Fibroblast of lung (primary cell): ENCODE results near the gene TICAM2. TPM values are rescaled to one million over a fixed set of nuclear protein-coding genes. Genes with fewer than 3 reads are reported as not detected.

ENCODE experiments used
- DNase-seq, 2 donors: peaks; one replicate each; pipeline versions ENCODE4 v3.0.0 to v3.0.0-alpha.2; 2010; ENCODE audit warnings: low read depth in 2 of 2
- H2AFZ ChIP-seq: 2 replicates; pipeline ENCODE4 v1.5.1; 2012; ENCODE audit warnings: low read length, control low read depth, inconsistent platforms
- H3K27ac ChIP-seq: 2 replicates; pipeline ENCODE4 v1.5.1; 2011; ENCODE audit warnings: low read length, control low read depth; ENCODE audit not compliant: insufficient read depth
- H3K27me3 ChIP-seq: 2 replicates; pipeline ENCODE4 v1.5.1; 2011; ENCODE audit warnings: mild to moderate bottlenecking, low read length; ENCODE audit not compliant: control insufficient read depth, insufficient read depth
- H3K36me3 ChIP-seq: 2 replicates; pipeline ENCODE4 v1.5.1; 2011; ENCODE audit warnings: low read length; ENCODE audit not compliant: control insufficient read depth, insufficient read depth
- H3K4me1 ChIP-seq: 2 replicates; pipeline ENCODE4 v1.5.1; 2011; ENCODE audit warnings: low read length; ENCODE audit not compliant: control insufficient read depth, insufficient read depth; ENCODE audit errors: extremely low read depth
- H3K4me2 ChIP-seq: 2 replicates; pipeline ENCODE4 v1.5.1; 2011; ENCODE audit warnings: low read length, control low read depth; ENCODE audit not compliant: insufficient read depth; ENCODE audit errors: extremely low read depth
- H3K4me3 ChIP-seq, 4 experiments: fragments of 200-600 bp in 1 of 4; sonication (generic) in 1 of 4; replicated peaks in 1 of 4; 2 replicates each; pipeline ENCODE4 v1.5.1; 2011 to 2016; ENCODE audit warnings: low read length in 4 of 4, low read depth in 3 of 4, mild to moderate bottlenecking in 3 of 4, control low read depth in 2 of 4, inconsistent platforms in 1 of 4, mixed read lengths in 1 of 4; ENCODE audit not compliant: insufficient read depth in 1 of 4; ENCODE audit errors: control extremely low read depth in 1 of 4
- H3K79me2 ChIP-seq: 2 replicates; pipeline ENCODE4 v1.5.1; 2012; ENCODE audit warnings: mild to moderate bottlenecking, low read length, inconsistent platforms; ENCODE audit not compliant: control insufficient read depth, insufficient read depth
- H3K9ac ChIP-seq: 2 replicates; pipeline ENCODE4 v1.5.1; 2011; ENCODE audit warnings: mild to moderate bottlenecking, low read length, control low read depth; ENCODE audit not compliant: insufficient read depth
- H3K9me3 ChIP-seq: 2 replicates; pipeline ENCODE4 v1.5.1; 2012; ENCODE audit warnings: low read depth, low read length; ENCODE audit not compliant: control insufficient read depth, insufficient read depth
- H4K20me1 ChIP-seq: 2 replicates; pipeline ENCODE4 v1.5.1; 2011; ENCODE audit warnings: low read length; ENCODE audit not compliant: control insufficient read depth, insufficient read depth; ENCODE audit errors: extremely low read depth
- EZH2 ChIP-seq: IDR thresholded peaks from 2 replicates; pipeline ENCODE4 v1.5.1; 2012; ENCODE audit warnings: low read length, control low read depth, mild to moderate bottlenecking; ENCODE audit errors: missing control alignments
- polyA plus RNA-seq, 2 donors: library from polyadenylated mRNA; depleted of rRNA in 1 of 2; stranded (reverse) in 1 of 2; unstranded in 1 of 2; fragments of >200 nt; gene quantifications; 2 replicates each; pipeline ENCODE4 v1.2.1, GENCODE V29; 2011 to 2012; ENCODE audit warnings: missing spikeins in 1 of 2
- total RNA-seq: library from RNA; depleted of rRNA; stranded (reverse); fragments of >200 nt; gene quantifications from 2 replicates; pipeline ENCODE4 v1.2.1, GENCODE V29; 2014
- TF ChIP-seq, protein P1 (sequence below), 2 donors: IDR thresholded peaks in 1 of 2; conservative IDR thresholded peaks in 1 of 2; 1 replicate in 1 of 2; 2 replicates in 1 of 2; pipeline ENCODE4 v1.5.1; 2011 to 2012; ENCODE audit warnings: low read length in 2 of 2, control low read depth in 1 of 2, inconsistent platforms in 1 of 2, low read depth in 1 of 2, mild to moderate bottlenecking in 1 of 2

The TICAM2 gene
- total and polyA plus RNA-seq, 2 donors (not counting 1 experiment from before 2014, with no cell fraction given) = 8.8 to 10.3 TPM

DNA sequence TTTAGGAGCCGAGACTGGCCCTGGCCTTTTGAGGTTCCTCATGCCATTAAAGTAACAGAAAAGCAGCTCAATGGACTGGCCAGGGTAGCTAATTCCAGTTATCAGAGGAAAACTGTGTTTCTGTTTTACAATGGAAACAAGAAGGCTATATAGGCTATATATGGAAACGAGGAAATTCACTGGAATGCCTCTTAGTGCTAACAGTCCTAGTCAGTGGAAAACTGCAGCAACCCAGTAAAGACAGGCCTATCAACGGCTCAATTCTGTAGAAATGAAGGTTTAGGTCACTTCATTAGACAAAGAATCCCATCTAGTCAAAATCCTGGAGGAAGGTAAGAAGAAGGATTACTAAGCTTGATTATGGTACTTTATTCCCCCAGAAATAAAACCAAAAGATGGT, 3.2 kb upstream of the TICAM2 start:
- H3K79me2 ChIP-seq = peaks cover 18% of the 10 kb centered on the region
- TF ChIP-seq EZH2 = no peak
- TF ChIP-seq, protein P1, sequence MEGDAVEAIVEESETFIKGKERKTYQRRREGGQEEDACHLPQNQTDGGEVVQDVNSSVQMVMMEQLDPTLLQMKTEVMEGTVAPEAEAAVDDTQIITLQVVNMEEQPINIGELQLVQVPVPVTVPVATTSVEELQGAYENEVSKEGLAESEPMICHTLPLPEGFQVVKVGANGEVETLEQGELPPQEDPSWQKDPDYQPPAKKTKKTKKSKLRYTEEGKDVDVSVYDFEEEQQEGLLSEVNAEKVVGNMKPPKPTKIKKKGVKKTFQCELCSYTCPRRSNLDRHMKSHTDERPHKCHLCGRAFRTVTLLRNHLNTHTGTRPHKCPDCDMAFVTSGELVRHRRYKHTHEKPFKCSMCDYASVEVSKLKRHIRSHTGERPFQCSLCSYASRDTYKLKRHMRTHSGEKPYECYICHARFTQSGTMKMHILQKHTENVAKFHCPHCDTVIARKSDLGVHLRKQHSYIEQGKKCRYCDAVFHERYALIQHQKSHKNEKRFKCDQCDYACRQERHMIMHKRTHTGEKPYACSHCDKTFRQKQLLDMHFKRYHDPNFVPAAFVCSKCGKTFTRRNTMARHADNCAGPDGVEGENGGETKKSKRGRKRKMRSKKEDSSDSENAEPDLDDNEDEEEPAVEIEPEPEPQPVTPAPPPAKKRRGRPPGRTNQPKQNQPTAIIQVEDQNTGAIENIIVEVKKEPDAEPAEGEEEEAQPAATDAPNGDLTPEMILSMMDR (conservative IDR thresholded peaks at IDR 0.05 in 1 of 2, IDR thresholded peaks at IDR 0.05 in 1 of 2; ENCODE audit: low read depth in 1 of 2, low read length in 2 of 2) = no peak
- H3K9ac ChIP-seq = no peak overlapping the region

GRCh38 chr5:115602591-115603125, 379 bp upstream of the TICAM2 start:
- Histone ChIP-seq H3K4me2 (peak overlapping the region; percentile 9), H3K4me1 (peaks cover 5% of the 10 kb centered on the region), H3K9me3 (no peaks in the 10 kb centered on the region), H3K27ac (peak overlapping the region; percentile 93), H3K79me2 (peaks cover 43% of the 10 kb centered on the region), H3K27me3 (no peaks in the 10 kb centered on the region), H2AFZ (peak overlapping the region; percentile 37), H3K4me3 (peak overlapping the region; percentile 48 to 83 (median 78)), H3K9ac (no peak overlapping the region), H3K36me3 (peaks cover 2% of the 10 kb centered on the region), H4K20me1 (no peaks in the 10 kb centered on the region)
- no peak for TF ChIP-seq EZH2
- TF ChIP-seq, protein P1 (conservative IDR thresholded peaks at IDR 0.05 in 1 of 2, IDR thresholded peaks at IDR 0.05 in 1 of 2; ENCODE audit: low read depth in 1 of 2, low read length in 2 of 2) = no peak
- no peak for DNase-seq

More for the DNA sequence above, 3.2 kb upstream of the TICAM2 start:
- H3K4me3 ChIP-seq = no peak overlapping the region
- H2AFZ ChIP-seq = no peak overlapping the region
- H3K36me3 ChIP-seq = peaks cover 2% of the 10 kb centered on the region
- H3K27me3 ChIP-seq = no peaks in the 10 kb centered on the region
- no peaks in the 10 kb centered on the region for H4K20me1 ChIP-seq
- no peak overlapping the region for H3K27ac ChIP-seq
- no peaks in the 10 kb centered on the region for H3K9me3 ChIP-seq
- H3K4me1 ChIP-seq = no peaks in the 10 kb centered on the region
- H3K4me2 ChIP-seq = no peak overlapping the region
- no peak for DNase-seq

DNA sequence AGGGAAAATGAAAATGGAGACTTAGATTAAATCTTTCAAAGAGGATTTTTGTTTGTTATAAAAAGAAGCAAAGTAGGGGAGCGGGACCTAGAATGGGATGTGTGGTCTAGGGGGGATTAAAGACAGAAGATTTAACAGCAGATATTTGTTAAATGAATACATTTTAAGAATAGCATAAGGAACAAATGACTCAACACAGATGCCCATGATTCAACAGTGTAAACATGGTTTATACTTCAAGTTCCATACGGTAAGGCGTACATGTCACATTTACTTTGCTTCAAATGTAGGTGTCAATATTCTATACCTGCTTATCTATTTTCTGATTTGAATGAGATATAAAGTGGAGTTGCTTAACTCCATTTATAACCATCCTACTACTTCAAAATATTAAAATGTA, 1.5 kb downstream of the TICAM2 start:
- no peaks in the 10 kb centered on the region for H4K20me1 ChIP-seq
- peaks cover 5% of the 10 kb centered on the region for H3K4me1 ChIP-seq
- no peak for TF ChIP-seq EZH2
- TF ChIP-seq, protein P1 (conservative IDR thresholded peaks at IDR 0.05 in 1 of 2, IDR thresholded peaks at IDR 0.05 in 1 of 2; ENCODE audit: low read depth in 1 of 2, low read length in 2 of 2) = no peak
- H3K36me3 ChIP-seq = peaks cover 2% of the 10 kb centered on the region
- H3K9me3 ChIP-seq = no peaks in the 10 kb centered on the region
- H3K4me2 ChIP-seq = peak overlapping the region; percentile 91
- no peak overlapping the region for H2AFZ ChIP-seq
- H3K4me3 ChIP-seq = peak overlapping the region; percentile 74 to 98 (median 83)
- no peak overlapping the region for H3K27ac ChIP-seq
- H3K79me2 ChIP-seq = peaks cover 60% of the 10 kb centered on the region
- no peaks in the 10 kb centered on the region for H3K27me3 ChIP-seq
- DNase-seq = peak; percentile 43 to 45
- no peak overlapping the region for H3K9ac ChIP-seq
